ACC112 (cell line): ENCODE measurements around the gene HYDIN.

ENCODE experiments used
- H2AFZ ChIP-seq: fragments of 200-600 bp; sonication (generic); one replicate; pipeline ENCODE4 v1.6.0; 2017; ENCODE audit warnings: antibody characterized with exemption, low read length; ENCODE audit not compliant: unreplicated experiment
- H3K27ac ChIP-seq: fragments of 200-600 bp; sonication (generic); 2 replicates; pipeline ENCODE4 v1.5.1; 2014; ENCODE audit warnings: low read depth, mild to moderate bottlenecking, antibody characterized with exemption, low read length, moderate library complexity
- H3K27me3 ChIP-seq: fragments of 200-600 bp; sonication (generic); 2 replicates; pipeline ENCODE4 v1.6.1; 2014; ENCODE audit warnings: mild to moderate bottlenecking, antibody characterized with exemption, low read length, moderate library complexity, mixed read lengths; ENCODE audit not compliant: insufficient read depth
- H3K36me3 ChIP-seq: fragments of 200-600 bp; sonication (generic); 2 replicates; pipeline ENCODE4 v1.6.1; 2016; ENCODE audit warnings: mild to moderate bottlenecking, antibody characterized with exemption, low read length, moderate library complexity, mixed read lengths; ENCODE audit not compliant: insufficient read depth
- H3K4me1 ChIP-seq: fragments of 200-600 bp; sonication (generic); one replicate; pipeline ENCODE4 v1.6.1; 2016; ENCODE audit warnings: low read length, mixed read lengths; ENCODE audit not compliant: insufficient read depth, unreplicated experiment, control insufficient read depth
- H3K4me3 ChIP-seq: fragments of 200-600 bp; sonication (generic); 2 replicates; pipeline ENCODE4 v1.5.1; 2014; ENCODE audit warnings: mild to moderate bottlenecking, low read depth, low read length
- H3K79me2 ChIP-seq: fragments of 200-600 bp; sonication (generic); one replicate; pipeline ENCODE4 v1.6.0; 2016; ENCODE audit warnings: low read length; ENCODE audit not compliant: control insufficient read depth, unreplicated experiment, insufficient read depth

The HYDIN gene

DNA sequence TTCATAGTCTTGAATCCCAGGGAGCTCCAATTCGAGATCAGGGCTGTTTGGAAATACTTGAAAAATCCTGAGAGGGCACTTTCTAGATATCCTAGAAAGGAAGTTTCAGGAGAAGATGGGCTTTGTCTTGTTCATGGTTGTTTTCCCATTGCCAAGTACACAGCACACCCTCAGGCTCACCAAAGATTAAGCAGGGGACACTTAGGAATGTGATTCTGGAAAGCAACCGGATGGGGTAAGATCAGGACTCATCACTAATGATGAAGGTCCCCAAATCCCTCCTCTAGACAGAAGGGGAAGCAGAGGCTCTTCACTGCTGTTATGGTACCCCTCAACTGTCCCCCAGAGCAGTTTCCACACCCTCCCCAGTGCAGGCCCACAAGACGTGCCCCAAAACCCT, 470.3 kb downstream of the HYDIN start:
- peaks cover 6% of the 10 kb centered on the region; the same call in 1 of the 2 replicates for H3K36me3 ChIP-seq
- peaks cover 21% of the 10 kb centered on the region for H3K4me1 ChIP-seq
- no peak overlapping the region for H3K4me3 ChIP-seq
- H2AFZ ChIP-seq = no peak overlapping the region
- H3K27me3 ChIP-seq = no peaks in the 10 kb centered on the region
- peak overlapping the region; percentile 57 for H3K27ac ChIP-seq
- H3K79me2 ChIP-seq = no peaks in the 10 kb centered on the region

DNA sequence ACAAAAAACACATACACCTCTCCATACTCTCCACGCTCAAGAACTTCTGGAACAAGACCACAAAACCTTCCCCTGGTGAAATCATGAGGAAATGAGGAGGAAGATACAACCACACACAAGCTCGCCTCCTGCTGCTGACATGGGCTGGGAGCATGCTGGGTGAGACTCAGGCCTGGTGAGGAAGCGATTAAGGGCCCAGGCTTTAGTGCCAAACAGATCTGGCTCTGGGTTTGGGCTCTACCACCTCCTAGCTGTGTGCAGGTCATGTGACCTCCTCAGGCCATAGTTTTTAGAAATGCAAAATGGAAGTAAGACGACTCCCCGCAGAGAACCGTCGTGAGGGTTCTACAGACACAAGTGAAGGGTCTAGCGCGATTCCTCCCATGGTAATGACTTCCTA, 470.9 kb downstream of the HYDIN start:
- no peak overlapping the region for H2AFZ ChIP-seq
- peaks cover 6% of the 10 kb centered on the region; the same call in 1 of the 2 replicates for H3K36me3 ChIP-seq
- H3K27me3 ChIP-seq = no peaks in the 10 kb centered on the region
- H3K79me2 ChIP-seq = no peaks in the 10 kb centered on the region
- no peak overlapping the region for H3K4me3 ChIP-seq
- peaks cover 21% of the 10 kb centered on the region for H3K4me1 ChIP-seq
- no peak overlapping the region for H3K27ac ChIP-seq

DNA sequence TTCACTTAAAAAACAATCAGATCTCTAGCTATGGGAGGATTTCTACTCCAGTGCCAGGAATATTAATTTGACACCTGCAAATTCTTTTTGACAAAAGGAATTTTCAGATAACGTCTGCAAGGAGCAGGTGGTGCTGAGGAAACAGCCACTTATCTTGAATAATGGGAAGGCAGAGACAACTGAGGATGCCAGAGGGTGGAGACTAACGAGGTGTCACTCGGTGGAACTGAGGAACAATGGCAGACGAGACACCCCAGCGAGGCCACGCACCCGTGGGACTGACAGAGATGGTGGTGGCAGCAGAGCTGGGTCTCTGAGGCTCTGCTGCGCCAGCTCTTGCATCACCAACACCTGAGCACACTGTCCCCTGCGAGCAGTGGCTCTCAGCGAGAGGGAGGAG, 471.7 kb downstream of the HYDIN start:
- H3K27me3 ChIP-seq = no peaks in the 10 kb centered on the region
- H3K79me2 ChIP-seq = no peaks in the 10 kb centered on the region
- H3K27ac ChIP-seq = no peak overlapping the region
- H2AFZ ChIP-seq = no peak overlapping the region
- H3K36me3 ChIP-seq = peaks cover 6% of the 10 kb centered on the region; the same call in 1 of the 2 replicates
- H3K4me1 ChIP-seq = peaks cover 21% of the 10 kb centered on the region
- H3K4me3 ChIP-seq = no peak overlapping the region
